MCF 10A (cell line): ENCODE measurements around the gene VAC14. TPM values are rescaled to one million over a fixed set of nuclear protein-coding genes. Genes with fewer than 3 reads are reported as not detected.

ENCODE experiments used
- BruUV-seq: library from RNA; stranded (reverse); fragments of 400-500 nt; replicated peaks from 2 replicates; lab custom pipeline; 2021; lab: Mats Ljungman, UMichigan
- CTCF ChIA-PET: fragments of 300-600 bp; sonication (Branson Sonifier 250); formaldehyde crosslinking; extraction: SDS; loops from one replicate; lab custom pipeline; 2021; ENCODE audit warnings: antibody characterized with exemption, inconsistent platforms; lab: Yijun Ruan, JAX
- POLR2A ChIA-PET: fragments of 300-600, 350-650 bp; sonication (Branson Sonifier 250); formaldehyde crosslinking; extraction: SDS; loops from one replicate; lab custom pipeline; 2020; ENCODE audit warnings: antibody characterized with exemption, inconsistent platforms; lab: Yijun Ruan, JAX
- DNase-seq: peaks from one replicate; pipeline ENCODE4 v3.0.0-alpha.2; 2018; ENCODE audit not compliant: unreplicated experiment
- H3K27ac Mint-ChIP-seq: one replicate; pipeline ENCODE4 v1.8.0; 2022; ENCODE audit warnings: mild to moderate bottlenecking, low read depth, mixed read lengths; ENCODE audit not compliant: unreplicated experiment
- H3K27me3 Mint-ChIP-seq: one replicate; pipeline ENCODE4 v1.8.0; 2022; ENCODE audit warnings: mixed read lengths; ENCODE audit not compliant: insufficient read depth, unreplicated experiment
- H3K36me3 Mint-ChIP-seq: one replicate; pipeline ENCODE4 v1.8.0; 2022; ENCODE audit warnings: mild to moderate bottlenecking, moderate library complexity, mixed read lengths; ENCODE audit not compliant: insufficient read depth, unreplicated experiment
- H3K4me1 Mint-ChIP-seq: one replicate; pipeline ENCODE4 v1.8.0; 2022; ENCODE audit warnings: mixed read lengths; ENCODE audit not compliant: insufficient read depth, unreplicated experiment
- H3K4me3 Mint-ChIP-seq: one replicate; pipeline ENCODE4 v1.8.0; 2022; ENCODE audit warnings: mild to moderate bottlenecking, moderate library complexity, mixed read lengths; ENCODE audit not compliant: unreplicated experiment
- H3K9me3 Mint-ChIP-seq: one replicate; pipeline ENCODE4 v1.8.0; 2022; ENCODE audit warnings: mixed read lengths; ENCODE audit not compliant: unreplicated experiment
- intact Hi-C: fragments of 100-400 bp; cut with micrococcal nuclease; formaldehyde crosslinking; loops from 2 replicates; pipeline ENCODE4 v1.14.1; 2022
- total RNA-seq: library from RNA; stranded (reverse); gene quantifications from 2 replicates; pipeline ENCODE4 v1.2.3, GENCODE V29; 2022
- TF ChIP-seq, protein P1 (sequence below): fragments of 200-600 bp; IDR thresholded peaks from one replicate; pipeline ENCODE4 v1.8.0; 2022; ENCODE audit warnings: antibody characterized with exemption, mild to moderate bottlenecking; ENCODE audit not compliant: unreplicated experiment

The VAC14 gene
- total RNA-seq, 1 experiment from 2014 or later, result 25.5 TPM

DNA sequence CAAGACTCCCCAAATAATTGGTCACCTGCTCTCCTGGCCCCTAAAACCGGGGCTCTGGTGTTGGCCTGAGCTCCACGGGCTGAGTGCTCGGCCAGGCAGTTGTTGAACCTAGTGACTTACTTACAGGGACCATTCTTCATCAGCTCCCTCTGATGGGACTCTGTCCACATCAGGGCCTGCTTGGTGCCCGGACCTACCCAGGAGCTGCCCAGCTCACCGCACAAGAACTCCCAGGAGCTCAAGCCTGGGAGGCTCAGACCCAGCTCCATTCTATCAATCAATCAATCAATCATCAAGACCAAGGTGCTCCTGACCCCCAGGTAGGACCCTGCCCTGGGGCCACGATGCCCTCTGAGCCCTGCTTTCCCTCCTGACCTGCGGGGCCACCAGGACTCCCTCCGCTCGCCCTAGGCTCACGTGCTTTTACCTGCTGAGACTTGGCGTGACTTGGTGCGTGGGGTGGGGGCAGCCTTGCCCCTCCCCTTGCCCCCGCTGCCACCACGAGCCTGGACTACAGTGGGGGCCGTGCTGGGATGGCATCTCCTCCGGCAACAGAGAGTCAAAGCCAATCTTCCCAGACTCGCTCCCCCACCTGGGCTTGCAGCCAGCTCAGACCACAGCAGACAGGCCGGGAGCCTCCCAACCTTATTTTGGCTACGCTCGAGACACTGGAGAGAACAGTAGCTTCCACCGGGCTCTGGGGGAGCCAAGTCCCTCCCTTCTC, 138.9 kb downstream of the VAC14 start:
- CTCF ChIA-PET, result interaction anchor here (1.0 kb wide), 1 partner anchor 8 kb away, joined by 4 read pairs; no protein-coding TSS in a partner anchor
- DNase-seq, result no peak
- POLR2A ChIA-PET, result no interaction called here
- H3K9me3 Mint-ChIP-seq, result no peaks in the 10 kb centered on the region
- intact Hi-C loops, result no loop called here
- H3K27ac Mint-ChIP-seq, result no peak overlapping the region
- BruUV-seq, result TSS peak; percentile 49
- no peaks in the 10 kb centered on the region for H3K4me1 Mint-ChIP-seq
- H3K36me3 Mint-ChIP-seq, result peaks cover 58% of the 10 kb centered on the region
- TF ChIP-seq, protein P1, sequence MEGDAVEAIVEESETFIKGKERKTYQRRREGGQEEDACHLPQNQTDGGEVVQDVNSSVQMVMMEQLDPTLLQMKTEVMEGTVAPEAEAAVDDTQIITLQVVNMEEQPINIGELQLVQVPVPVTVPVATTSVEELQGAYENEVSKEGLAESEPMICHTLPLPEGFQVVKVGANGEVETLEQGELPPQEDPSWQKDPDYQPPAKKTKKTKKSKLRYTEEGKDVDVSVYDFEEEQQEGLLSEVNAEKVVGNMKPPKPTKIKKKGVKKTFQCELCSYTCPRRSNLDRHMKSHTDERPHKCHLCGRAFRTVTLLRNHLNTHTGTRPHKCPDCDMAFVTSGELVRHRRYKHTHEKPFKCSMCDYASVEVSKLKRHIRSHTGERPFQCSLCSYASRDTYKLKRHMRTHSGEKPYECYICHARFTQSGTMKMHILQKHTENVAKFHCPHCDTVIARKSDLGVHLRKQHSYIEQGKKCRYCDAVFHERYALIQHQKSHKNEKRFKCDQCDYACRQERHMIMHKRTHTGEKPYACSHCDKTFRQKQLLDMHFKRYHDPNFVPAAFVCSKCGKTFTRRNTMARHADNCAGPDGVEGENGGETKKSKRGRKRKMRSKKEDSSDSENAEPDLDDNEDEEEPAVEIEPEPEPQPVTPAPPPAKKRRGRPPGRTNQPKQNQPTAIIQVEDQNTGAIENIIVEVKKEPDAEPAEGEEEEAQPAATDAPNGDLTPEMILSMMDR, result no peak
- no peak overlapping the region for H3K4me3 Mint-ChIP-seq
- H3K27me3 Mint-ChIP-seq, result no peaks in the 10 kb centered on the region

DNA sequence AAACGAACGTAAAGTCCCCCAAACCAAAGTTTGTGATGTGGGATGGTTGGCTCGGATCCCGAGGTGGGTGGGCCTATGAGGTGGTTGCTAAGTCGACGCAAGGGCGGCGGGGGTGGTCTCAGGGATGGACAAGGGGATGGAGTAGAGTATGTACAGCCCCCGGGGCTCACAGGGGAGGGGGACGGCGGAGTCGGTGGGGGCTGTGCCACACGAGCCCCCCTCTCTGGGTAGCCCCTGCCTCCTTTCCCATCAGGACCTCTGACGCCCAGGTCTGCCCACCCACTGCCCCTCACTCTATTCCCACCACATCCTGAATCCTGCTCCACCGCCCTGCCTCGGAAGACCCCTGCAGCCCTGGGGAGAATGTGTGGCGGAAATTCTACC, 139.4 kb downstream of the VAC14 start:
- no peak overlapping the region for H3K27ac Mint-ChIP-seq

DNA sequence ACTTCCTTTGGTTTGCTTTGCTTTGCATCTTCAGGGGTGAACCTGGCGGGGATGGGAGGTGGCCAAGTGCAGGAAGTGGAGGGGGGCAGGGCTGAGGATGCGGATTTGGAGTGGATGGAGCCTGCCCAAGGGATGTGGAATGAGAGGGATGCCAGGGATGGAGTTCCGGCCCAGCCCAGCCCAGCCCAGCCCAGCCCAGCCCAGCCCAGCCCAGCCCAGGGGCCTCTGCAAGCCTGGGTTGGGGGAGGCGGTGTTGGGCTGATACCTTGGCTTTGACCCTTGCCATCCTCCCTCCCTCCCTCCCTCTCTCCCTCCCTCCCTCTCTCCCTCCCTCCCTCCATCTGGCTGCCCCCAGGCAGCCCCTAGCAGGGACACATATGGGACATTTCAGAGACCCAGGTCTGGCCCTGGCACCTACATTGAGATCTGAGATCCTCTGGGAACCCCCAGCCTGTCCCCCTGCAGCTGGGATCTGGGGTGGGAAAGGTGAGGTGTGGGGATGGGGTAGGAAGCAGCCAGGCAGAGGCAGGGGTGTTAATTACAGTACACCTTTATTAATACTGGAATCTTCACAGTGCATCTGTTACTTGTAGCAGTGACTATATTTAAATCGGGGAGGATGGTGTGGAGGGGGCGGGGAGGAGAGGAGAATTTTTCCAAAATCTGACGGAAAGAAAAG, 140.1 kb downstream of the VAC14 start:
- BruUV-seq, result no TSS peak
- Mint-ChIP-seq H3K9me3 (no peaks in the 10 kb centered on the region), H3K4me3 (no peak overlapping the region), H3K27me3 (no peaks in the 10 kb centered on the region), H3K27ac (no peak overlapping the region), H3K4me1 (no peaks in the 10 kb centered on the region), H3K36me3 (peaks cover 45% of the 10 kb centered on the region)
- ChIA-PET CTCF (no interaction called here), POLR2A (interaction anchor here (0.7 kb wide), 1 partner anchor 152 kb away, joined by 3 read pairs; no protein-coding TSS in a partner anchor)
- no peak for DNase-seq
- TF ChIP-seq, protein P1, result no peak
- intact Hi-C loops, result no loop called here

More for the DNA sequence above, 139.4 kb downstream of the VAC14 start:
- H3K4me1 Mint-ChIP-seq, result no peaks in the 10 kb centered on the region
- ChIA-PET CTCF (interaction anchor here (1.0 kb wide), 1 partner anchor 7 kb away, joined by 4 read pairs; no protein-coding TSS in a partner anchor), POLR2A (no interaction called here)
- H3K4me3 Mint-ChIP-seq, result no peak overlapping the region
- H3K27me3 Mint-ChIP-seq, result no peaks in the 10 kb centered on the region
- TF ChIP-seq, protein P1, result no peak
- DNase-seq, result no peak
- BruUV-seq, result no TSS peak
- H3K9me3 Mint-ChIP-seq, result no peaks in the 10 kb centered on the region
- peaks cover 53% of the 10 kb centered on the region for H3K36me3 Mint-ChIP-seq
- intact Hi-C loops, result no loop called here
